GM12873 (cell line): ENCODE measurements around the gene MAP6D1.

Experiments
- TF ChIP-seq, protein P1 (sequence below): IDR thresholded peaks from 2 replicates; pipeline ENCODE4 v1.5.1; 2012; ENCODE audit warnings: low read depth, mild to moderate bottlenecking, moderate library complexity, low read length, control low read depth; ENCODE audit not compliant: insufficient read depth; ENCODE audit errors: missing control alignments

MAP6D1 gene

DNA sequence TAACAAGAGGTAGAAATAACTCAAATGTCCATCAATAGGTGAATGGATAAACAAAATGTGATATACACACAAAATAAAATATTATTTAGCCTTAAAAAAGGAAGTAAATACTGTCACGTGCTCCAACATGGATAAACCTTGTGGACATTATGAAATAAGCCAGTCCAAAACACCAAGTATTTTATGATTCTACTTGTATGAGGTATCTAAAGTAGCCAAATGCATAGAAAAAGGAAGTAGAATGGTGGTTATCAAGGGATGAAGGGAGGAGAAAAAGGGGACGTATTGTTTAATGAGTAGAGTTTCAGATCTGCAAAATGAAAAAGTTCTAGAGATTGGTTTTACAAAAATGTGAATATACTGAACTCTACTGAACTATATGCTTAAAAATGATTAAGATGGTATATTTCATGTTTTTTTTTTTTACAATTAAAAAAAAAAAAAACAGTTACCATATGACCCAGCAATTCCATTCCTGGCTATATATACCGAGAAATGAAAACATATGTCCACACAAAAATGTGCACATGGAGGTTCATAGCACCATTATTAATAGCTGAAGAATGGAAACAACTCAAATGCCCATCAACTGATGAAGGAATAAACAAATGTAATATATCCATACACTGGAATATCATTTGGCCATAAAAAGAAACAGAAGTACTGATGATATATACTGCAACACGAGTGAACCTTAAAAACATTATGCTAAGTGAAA lies 29.1 kb upstream of the MAP6D1 start:
- TF ChIP-seq, protein P1, sequence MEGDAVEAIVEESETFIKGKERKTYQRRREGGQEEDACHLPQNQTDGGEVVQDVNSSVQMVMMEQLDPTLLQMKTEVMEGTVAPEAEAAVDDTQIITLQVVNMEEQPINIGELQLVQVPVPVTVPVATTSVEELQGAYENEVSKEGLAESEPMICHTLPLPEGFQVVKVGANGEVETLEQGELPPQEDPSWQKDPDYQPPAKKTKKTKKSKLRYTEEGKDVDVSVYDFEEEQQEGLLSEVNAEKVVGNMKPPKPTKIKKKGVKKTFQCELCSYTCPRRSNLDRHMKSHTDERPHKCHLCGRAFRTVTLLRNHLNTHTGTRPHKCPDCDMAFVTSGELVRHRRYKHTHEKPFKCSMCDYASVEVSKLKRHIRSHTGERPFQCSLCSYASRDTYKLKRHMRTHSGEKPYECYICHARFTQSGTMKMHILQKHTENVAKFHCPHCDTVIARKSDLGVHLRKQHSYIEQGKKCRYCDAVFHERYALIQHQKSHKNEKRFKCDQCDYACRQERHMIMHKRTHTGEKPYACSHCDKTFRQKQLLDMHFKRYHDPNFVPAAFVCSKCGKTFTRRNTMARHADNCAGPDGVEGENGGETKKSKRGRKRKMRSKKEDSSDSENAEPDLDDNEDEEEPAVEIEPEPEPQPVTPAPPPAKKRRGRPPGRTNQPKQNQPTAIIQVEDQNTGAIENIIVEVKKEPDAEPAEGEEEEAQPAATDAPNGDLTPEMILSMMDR, result no peak

DNA sequence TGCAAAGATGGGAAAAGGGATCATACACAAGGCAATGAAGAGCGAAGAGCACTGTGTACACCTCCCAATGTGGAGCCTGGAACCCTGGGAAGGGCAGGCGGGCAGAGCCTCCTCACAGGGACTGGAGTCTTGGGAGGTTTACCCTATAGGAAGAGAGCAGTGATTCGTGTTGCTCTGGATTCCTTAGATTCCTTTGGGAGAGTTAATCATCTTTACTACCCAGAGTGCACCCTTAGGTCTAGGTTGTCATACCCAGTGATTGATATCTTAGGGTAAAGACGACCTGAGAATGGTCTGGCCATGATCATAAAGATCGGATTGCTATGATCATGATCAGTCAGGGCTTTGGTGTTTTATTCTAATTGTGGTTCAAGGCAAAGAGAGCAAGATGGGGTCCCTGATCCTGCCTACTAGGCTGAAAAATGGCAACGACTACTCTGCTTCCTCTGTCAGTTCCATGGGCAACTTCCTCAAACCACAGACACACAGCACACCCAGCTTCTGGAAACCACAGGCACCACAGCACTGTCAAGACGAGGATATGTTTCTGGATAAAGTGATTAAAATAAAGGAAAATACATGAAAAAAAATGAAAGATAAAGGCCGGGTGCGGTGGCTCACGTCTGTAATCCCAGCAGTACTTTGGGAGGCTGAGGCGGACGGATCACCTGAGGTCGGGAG lies 20.4 kb upstream of the MAP6D1 start:
- TF ChIP-seq, protein P1, result no peak

DNA sequence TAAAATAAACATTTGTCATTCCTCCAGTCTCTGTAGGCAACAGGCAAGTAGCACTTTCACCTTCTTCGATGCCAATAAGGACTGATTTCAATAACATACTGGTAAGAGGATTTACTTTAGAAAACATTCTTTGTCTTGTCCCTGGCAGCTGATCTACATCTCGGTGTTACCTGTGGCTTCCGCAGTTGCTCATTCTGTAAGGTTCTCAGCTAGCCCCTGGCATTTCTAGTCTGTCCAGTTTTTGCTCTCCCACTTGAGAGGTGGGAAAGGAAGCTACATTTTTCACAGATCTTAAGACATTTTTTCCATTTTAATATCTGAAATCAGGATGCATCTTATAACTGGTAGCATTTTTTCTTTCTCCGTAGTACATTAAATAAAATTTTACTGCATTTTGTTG lies 19.7 kb upstream of the MAP6D1 start:
- TF ChIP-seq, protein P1, result no peak

DNA sequence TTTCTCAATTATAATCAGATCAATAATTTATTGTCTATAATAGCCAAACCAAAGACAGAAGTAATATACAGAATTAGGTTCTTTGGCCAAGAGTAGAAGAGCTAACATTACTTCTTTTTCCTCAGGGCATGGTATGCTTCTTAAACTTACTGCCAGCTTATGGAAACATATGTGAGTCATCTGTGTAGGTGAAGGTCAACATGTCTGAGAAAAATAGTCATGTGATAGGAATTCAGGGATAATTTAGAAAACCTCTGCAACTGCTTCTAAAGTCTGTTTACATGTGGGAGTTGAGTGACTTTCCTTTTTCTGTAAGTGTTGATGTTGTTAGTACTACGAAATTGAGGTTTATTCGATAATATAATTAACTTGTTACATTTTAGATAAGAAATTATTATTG lies 19.2 kb upstream of the MAP6D1 start:
- TF ChIP-seq, protein P1, result no peak

DNA sequence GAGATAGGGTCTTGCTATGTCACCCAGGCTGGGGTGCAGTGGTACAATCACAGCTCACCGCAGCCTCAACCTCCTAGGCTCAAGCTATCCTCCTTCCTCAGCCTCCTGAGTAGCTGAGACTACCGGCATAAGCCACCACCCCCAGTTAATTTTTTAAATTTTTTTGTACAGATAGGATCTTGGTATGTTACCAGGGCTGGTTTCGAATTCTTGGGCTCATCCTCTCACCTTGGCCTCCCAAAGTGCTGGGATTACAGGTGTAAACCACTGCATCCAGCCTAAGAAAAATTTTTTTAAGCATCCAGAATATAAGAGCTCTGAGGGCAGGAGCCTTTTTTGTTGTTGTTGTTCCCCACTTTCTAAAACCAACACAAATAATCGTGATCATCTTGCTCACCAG lies 14.4 kb upstream of the MAP6D1 start:
- TF ChIP-seq, protein P1, result no peak

DNA sequence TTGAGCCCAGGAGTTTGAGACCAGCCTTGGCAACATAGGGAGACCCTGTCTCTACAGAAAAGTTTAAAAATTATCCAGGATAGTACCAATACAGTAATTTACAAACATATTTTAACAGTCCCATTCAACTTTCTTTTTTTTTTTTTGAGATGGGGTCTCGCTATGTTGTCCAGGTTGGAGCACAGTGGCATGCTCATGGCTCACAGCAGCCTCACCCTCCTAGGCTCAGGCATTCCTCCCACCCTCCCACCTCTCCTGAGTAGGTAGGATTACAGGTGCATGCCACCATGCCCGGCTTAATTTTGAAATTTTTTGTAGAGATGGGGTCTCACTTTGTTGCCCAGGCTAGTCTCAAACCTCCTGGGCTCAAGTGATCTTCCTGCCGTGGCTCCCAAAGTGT lies 12.5 kb upstream of the MAP6D1 start:
- TF ChIP-seq, protein P1, result no peak

DNA sequence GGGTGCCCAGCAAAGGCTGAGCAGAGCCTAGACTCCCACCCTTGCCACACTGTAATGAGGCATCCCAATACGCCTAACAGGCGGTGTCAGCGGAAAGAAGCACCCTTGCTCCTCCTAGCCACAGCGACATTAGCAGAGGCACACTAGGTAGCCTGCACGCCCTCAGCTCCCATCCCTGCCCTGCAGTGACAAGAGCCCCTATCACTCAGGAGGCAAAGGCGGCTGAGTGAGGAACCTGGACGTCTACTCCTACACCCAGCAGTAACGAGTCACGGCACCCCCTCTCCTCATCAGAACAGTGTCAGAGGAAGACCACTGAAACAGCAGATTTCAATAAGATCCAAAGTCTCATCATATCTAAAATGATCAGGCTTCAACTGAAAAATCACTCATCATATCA lies 12.0 kb upstream of the MAP6D1 start:
- TF ChIP-seq, protein P1, result no peak
